ENCODE results near the gene GCNT3.

Gene GCNT3

DNA sequence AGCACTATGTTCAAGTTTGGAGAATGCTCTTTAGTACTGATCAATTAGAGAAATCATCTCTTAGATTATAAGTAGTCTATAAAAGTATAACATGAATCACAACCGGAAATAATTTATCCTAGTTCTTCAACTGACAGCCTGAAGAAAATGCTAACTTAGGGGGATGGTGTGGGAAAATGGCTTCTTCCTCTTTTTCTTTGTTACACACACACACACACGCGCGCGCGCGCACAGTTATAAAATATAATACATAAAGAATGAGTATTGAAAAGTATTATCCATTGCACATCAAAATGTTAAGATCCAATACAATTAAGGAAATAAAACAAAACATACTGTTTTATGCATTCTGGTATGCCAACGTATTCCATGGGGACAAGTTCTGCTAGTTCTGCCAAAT, 57.0 kb downstream of the GCNT3 start:
- Histone ChIP-seq H3K9me2 (replicated peaks; ENCODE audit: low read depth, low read length) (no peaks in the 10 kb centered on the region), H3K4me3 (ENCODE audit: low read length, poor library complexity, severe bottlenecking) (no peak overlapping the region), H3K4me2 (ENCODE audit: low read depth, low read length, poor library complexity, severe bottlenecking) (no peak overlapping the region), H2AFZ (ENCODE audit: low read length) (no peak overlapping the region), H3K9ac (ENCODE audit: low read depth, low read length, poor library complexity, severe bottlenecking) (no peak overlapping the region), H4K20me1 (ENCODE audit: insufficient read depth, low read length, poor library complexity, severe bottlenecking) (no peaks in the 10 kb centered on the region), H3K36me3 (ENCODE audit: insufficient read depth, low read length) (peaks cover 81% of the 10 kb centered on the region), H3K4me1 (ENCODE audit: insufficient read depth, low read length, poor library complexity, severe bottlenecking) (no peaks in the 10 kb centered on the region), H3K27me3 (ENCODE audit: insufficient read depth, low read length, poor library complexity, severe bottlenecking) (no peaks in the 10 kb centered on the region), H3K79me2 (ENCODE audit: insufficient read depth, low read length) (no peaks in the 10 kb centered on the region), H3K9me3 (ENCODE audit: insufficient read depth, low read depth, low read length) (no peaks in the 10 kb centered on the region), H3F3A (ENCODE audit: low read depth) (no peaks in the 10 kb centered on the region)
- TF ChIP-seq, protein P1, sequence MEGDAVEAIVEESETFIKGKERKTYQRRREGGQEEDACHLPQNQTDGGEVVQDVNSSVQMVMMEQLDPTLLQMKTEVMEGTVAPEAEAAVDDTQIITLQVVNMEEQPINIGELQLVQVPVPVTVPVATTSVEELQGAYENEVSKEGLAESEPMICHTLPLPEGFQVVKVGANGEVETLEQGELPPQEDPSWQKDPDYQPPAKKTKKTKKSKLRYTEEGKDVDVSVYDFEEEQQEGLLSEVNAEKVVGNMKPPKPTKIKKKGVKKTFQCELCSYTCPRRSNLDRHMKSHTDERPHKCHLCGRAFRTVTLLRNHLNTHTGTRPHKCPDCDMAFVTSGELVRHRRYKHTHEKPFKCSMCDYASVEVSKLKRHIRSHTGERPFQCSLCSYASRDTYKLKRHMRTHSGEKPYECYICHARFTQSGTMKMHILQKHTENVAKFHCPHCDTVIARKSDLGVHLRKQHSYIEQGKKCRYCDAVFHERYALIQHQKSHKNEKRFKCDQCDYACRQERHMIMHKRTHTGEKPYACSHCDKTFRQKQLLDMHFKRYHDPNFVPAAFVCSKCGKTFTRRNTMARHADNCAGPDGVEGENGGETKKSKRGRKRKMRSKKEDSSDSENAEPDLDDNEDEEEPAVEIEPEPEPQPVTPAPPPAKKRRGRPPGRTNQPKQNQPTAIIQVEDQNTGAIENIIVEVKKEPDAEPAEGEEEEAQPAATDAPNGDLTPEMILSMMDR (conservative IDR thresholded peaks at IDR 0.05; ENCODE audit: low read length): no peak
- TF ChIP-seq EZH2phosphoT487 (IDR thresholded peaks at IDR 0.05; ENCODE audit: borderline replicate concordance): no peak

Measured in Loucy (cell line).